KBM-7 (cell line): ENCODE measurements around the gene MITF.

Source experiments
- DNase-seq: peaks from one replicate; pipeline ENCODE4 v3.0.0-alpha.2; 2015
- in situ Hi-C: fragments of 300-500 bp; cut with MboI; formaldehyde crosslinking; loops from 2 replicates; pipeline ENCODE4 v1.14.3; 2020; ENCODE audit warnings: low sequenced_read_pairs, low pct_unique_long_range_greater_than_20kb, mixed read lengths

The MITF gene, protein sequence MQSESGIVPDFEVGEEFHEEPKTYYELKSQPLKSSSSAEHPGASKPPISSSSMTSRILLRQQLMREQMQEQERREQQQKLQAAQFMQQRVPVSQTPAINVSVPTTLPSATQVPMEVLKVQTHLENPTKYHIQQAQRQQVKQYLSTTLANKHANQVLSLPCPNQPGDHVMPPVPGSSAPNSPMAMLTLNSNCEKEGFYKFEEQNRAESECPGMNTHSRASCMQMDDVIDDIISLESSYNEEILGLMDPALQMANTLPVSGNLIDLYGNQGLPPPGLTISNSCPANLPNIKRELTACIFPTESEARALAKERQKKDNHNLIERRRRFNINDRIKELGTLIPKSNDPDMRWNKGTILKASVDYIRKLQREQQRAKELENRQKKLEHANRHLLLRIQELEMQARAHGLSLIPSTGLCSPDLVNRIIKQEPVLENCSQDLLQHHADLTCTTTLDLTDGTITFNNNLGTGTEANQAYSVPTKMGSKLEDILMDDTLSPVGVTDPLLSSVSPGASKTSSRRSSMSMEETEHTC

GRCh38 chr3:69739204-69740102, at the start of gene MITF:
TSS of gene MITF (plus strand) at chr3:69739464. CDS start at chr3:69739598, 134 bp downstream.
- in situ Hi-C loops: no loop called here

GRCh38 chr3:69691860-69692259, 47.4 kb upstream of the MITF start:
- in situ Hi-C loops: no loop called here
- DNase-seq: no peak

More at GRCh38 chr3:69739204-69740102, at the start of gene MITF:
- DNase-seq: peak; percentile 90

- no peak for DNase-seq
- in situ Hi-C loops: no loop called here
Measured at GRCh38 chr3:69692761-69693160, 46.5 kb upstream of the MITF start.

GRCh38 chr3:69695443-69695842, 43.8 kb upstream of the MITF start:
- in situ Hi-C loops: no loop called here

DNA sequence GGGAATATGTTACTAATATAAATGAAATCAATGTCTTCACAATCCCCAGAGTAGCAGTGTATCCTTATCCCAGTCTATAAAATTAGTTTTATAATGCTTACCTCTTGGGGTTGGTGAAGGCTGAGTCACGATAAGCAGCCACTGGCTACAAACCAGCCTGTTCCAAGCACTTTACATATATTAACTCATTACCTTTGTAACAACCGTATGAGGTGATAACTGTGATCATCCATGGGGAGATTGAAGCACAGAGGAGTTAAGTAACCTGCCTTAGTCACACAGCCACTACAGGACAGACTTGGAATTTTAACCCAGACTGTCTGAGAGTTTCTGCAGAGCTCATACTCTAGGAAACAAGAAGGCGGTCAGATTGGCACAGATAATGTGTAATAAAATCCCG, 43.3 kb upstream of the MITF start:
- in situ Hi-C loops: no loop called here
- no peak for DNase-seq

More at GRCh38 chr3:69695443-69695842, 43.8 kb upstream of the MITF start:
- no peak for DNase-seq

DNA sequence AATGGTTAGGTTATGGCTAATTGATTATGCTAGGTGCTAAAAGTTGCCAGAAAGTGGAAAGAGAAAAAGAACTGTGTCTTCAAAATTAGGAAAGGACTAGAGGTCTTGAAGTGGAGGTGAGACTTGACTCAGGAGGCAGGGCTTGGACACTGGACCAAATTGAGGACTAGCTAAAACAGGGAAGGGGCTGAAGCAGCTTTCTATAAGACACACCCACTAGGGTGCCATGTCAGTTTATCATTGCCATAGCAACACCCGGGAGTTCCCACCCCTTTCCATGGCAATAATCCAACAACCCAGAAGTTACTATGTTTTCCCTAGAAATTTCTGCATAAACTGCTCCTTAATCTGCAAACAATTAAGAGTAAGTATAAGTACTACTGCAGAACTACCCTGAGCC, 42.9 kb upstream of the MITF start:
- DNase-seq: no peak
- in situ Hi-C loops: no loop called here

DNA sequence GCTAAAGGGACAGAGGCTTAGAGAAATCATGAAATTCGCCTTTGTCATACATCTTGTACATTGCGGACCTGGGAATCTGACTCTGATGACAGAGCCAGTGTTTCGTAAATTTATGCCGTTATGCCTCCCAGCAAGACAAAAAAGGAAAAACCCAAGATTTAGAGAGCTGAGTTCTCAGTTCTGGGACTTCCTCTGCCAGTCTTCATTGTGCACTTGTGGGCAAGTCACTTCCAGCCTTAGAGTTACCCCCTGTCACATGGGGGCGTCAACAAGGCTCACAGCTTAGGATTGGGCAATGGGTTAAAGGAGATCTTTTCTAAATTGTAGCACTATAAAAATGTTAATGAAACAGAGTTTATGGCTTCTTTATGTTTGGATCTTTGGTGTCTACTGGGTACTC, 41.9 kb upstream of the MITF start:
- in situ Hi-C loops: no loop called here
- DNase-seq: no peak

- in situ Hi-C loops: no loop called here
- no peak for DNase-seq
Measured at GRCh38 chr3:69698728-69699127, 40.5 kb upstream of the MITF start.

DNA sequence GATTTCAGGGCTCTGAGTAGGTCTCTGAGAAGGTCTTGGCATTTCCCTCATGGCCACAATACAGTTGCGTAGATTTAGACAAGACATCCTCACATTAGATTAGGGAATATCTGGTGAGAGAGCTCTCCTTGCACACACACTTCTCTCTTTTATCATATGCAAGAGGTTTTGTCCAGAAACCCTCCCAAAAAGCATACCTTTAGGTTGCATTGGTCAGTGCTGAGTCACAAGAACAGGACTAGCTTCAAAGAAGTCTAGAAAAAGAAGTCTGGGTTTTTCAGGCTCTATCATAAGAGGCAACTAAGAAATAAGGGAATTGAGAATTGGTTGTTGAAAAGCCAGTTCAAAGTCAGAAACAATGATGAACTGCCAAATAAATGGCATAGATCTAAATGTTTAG, 40.1 kb upstream of the MITF start:
- in situ Hi-C loops: no loop called here

DNA sequence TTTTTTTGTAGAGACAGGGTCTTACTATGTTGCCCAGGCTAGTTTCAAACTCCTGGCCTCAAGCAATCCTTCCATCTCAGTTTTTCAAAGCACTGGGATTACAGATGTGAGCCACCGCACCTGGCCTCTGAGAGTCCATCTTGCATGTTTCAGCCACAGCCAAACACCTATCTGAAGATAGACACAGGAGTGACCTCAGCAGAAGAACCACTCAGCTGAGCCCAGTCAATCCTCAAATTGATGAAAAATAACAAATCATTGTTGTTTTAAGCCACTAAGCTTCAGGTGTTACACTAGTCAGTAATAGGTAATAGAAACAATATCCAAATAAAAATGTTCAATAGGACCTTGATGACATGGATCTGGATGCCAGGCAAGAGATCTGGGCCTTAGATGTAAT, 38.3 kb upstream of the MITF start:
- no peak for DNase-seq
- in situ Hi-C loops: no loop called here

More for the DNA sequence above, 40.1 kb upstream of the MITF start:
- no peak for DNase-seq

DNA sequence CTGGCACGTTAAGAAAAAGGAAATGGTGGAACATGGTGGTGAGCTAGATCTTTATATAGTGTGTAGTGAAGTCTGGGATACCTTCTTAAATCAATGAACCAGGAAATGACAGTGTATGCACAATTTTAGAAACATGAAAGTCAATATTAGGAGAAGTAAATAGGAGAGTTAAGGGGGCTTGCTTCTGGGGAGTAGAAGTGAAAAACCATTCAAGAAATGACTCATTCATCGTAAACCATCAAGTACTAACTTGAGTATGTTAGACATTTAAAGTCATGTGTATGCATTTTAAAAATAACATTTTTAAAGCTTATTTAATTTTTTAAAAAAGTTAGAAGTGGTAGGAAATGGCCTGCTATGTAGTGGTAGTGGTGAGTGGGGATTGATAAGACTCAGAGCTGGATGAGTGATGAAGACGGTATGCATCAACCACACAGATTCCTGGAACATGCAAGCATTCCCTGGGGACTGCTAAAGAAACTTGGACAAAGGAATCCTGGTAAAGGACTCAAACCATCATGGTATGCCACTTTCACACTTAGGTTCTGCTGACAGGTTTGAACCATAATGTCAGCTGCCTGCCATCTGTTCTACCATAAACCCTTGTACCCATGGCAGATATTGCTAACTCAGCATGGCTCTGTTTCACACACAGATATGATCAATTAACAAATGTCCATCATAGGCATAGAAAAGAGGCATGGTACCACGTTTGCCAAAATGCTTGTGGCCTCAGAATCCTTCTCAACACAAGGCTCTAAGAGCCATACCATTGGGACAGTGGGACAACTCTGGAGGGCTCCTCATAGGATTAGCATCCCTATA, 28.9 kb upstream of the MITF start:
- in situ Hi-C loops: no loop called here

GRCh38 chr3:69712269-69712668, 27.0 kb upstream of the MITF start:
- DNase-seq: no peak
- in situ Hi-C loops: no loop called here

More for the DNA sequence above, 28.9 kb upstream of the MITF start:
- DNase-seq: no peak

- in situ Hi-C loops: no loop called here
- DNase-seq: no peak
Measured at GRCh38 chr3:69712933-69713332, 26.3 kb upstream of the MITF start.

- DNase-seq: no peak
- in situ Hi-C loops: no loop called here
Measured at GRCh38 chr3:69715204-69715603, 24.1 kb upstream of the MITF start.

- no peak for DNase-seq
- in situ Hi-C loops: no loop called here
Measured at GRCh38 chr3:69716119-69716518, 23.1 kb upstream of the MITF start.

- no peak for DNase-seq
- in situ Hi-C loops: no loop called here
Measured at GRCh38 chr3:69718866-69719586, 20.2 kb upstream of the MITF start.

DNA sequence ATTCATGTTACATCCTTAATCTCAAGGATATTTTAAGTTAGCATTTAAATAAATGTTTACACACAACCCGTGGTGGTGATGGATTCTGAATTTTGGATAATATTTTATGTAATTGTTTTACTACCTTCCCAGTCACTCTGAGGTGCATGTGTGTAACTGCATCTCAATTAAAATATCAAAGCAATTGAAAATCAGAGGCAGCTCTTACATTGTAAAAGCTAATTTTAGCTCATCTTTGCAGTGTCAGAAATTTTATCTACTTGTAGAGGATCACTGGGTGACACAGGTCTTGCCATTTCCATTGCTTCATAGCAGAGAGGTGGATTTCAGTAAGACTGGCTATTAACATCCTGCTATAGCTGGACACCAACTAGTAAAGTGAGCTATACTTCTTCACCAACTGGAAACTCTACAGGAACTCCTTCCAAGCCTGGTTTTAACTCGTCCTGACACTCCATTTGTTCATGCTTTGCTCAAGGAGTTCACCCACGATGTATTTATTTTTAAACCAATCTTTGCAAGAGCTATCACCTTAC, 19.6 kb upstream of the MITF start:
- DNase-seq: no peak
- in situ Hi-C loops: no loop called here

- in situ Hi-C loops: no loop called here
- DNase-seq: no peak
Measured at GRCh38 chr3:69720824-69721223, 18.4 kb upstream of the MITF start.
